ENCODE measurements around the gene ADAMTS17.

Gene ADAMTS17

DNA sequence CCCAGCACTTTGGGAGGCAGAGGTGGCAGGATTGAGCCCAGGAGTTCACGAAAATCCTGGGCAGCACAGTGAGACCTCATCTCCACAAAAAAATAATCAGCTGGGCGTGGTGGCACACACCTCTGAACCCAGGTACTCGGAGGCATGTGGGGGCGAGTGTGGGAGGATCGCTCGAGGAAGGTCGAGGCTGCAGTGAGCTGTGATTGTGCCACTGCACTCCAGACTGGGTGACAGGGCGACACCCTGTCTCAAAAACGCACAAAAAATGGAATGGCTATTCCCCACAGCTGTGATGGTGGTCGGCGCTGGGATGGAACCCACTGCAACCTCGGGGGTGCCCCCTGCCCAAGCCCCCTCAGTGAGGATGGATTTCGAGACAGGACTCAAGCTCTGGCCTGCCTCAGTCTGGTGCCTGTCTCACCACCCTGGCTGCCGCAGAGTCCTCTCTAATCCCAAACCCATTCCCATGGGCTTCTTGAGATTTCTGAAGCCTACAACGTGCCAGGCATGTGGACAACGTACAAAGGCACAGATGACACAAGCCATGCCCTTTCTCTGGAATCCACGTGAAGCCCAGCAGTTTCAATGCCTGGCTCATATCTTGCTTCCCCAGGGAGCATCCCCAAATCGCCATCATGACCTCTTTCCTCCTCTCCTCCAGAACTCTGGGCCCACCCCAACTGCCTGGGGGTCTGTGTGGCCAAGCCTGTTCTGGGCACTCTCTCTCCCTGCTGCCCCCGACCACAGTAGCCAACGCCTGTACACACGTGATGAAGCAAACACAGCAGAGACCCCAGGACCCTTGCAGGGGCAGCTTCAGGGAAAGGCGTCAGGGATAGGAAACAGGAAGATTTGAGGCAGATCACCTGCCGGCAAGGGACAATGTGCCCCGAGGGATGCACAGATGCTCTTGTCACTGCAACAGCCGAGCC lies 32.4 kb downstream of the ADAMTS17 start:
- DNase-seq, result no peak

DNA sequence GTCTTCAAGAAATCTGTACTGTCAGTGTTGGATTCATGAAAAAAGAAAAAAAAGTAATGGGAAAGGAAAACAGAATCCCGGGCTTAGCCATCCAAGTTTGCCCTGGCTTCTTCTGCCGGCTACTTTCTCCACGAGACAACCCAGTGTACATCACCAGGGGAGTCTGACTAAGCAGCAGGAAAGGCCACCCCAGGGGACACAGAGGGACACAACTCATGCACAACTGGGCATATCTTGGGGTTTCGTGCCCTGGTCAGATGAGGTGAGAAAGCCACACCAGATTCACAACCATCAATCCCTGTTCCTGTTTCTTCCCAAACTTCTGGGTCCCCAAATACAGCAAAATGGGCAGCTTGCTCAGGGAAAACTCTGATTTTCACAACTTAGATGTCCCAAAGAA lies 33.2 kb downstream of the ADAMTS17 start:
- no peak for DNase-seq

DNA sequence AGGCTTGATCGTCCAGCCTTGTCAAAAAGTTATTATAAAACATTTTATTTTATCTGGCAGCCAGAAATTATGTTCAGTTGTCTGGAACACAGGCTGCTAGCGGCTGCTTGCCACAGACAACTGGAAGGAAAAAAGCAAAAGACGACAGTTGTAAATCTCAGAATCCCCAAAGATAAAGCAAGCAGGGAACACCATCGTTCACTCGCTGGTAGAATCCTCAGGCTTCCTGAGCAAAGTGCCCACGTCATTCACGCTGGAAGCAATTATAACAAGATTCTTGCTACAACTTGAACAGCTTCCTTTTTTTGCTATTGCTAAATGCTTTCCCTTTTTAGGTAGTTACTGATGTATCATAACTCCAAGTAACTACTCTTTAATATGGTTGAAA lies 33.6 kb downstream of the ADAMTS17 start:
- DNase-seq, result no peak

DNA sequence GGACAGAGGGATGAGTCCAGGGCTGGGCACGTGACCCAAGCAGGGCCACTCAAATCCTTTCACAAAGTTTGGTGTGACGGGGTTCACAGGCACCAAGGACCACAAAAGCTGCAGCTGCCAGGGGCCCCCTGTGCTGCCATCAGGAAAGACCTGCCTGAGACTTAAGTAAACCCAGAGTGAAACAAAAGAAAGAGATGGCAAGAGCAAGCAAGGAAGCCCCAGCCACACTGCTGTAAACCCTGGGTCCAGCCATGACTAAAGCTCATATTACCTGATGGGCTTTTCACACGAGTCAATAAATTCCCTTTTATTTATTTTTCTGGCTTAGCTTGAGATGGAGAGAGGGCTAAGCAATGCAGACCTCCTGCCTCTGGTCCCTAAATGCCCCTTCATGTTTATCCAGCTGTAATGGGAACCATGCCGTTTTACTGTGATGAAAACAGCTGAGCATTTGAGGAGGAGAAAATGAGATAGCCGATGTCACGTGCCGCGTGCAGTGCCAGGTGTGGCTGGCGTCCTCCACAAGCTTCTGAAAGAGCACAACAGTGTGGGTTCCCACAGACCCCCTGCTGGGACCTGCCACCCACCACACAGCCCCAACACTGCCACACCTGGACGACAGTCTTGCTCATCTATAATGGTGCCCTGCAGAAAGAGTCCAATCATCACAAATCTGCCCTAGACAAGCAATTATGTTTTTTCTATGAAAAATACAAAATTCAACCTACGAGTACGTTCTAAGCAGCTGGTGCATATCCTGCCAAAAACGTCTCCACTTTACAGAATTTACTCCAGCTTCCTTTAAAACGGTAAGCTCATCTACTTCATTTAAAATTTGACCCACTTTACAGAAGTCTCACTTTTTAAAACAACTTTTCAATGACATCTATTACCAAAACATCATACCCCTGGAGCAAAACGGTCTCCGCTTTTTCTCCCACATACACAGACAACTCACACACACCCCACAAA lies 34.2 kb downstream of the ADAMTS17 start:
- DNase-seq, result no peak

DNA sequence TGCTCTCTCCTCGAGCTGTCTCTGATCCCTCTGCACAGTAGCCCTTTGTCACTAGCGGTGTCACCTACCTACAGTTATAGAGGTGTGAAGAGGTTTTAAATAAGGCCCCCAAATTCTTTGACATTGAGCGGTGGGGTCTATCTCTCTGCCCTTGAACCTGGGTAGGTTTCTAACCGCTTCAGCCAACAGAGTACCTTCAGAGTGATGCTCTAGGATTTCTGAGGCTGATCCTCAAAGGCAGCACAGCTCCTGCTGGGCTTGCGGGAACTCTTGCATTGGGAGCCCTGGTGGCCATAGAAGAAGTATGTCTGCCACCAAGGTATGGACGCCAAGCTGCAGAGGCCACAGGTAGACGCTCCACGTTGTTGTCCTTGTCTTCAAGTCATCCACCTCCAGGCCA lies 35.7 kb downstream of the ADAMTS17 start:
- DNase-seq, result no peak

DNA sequence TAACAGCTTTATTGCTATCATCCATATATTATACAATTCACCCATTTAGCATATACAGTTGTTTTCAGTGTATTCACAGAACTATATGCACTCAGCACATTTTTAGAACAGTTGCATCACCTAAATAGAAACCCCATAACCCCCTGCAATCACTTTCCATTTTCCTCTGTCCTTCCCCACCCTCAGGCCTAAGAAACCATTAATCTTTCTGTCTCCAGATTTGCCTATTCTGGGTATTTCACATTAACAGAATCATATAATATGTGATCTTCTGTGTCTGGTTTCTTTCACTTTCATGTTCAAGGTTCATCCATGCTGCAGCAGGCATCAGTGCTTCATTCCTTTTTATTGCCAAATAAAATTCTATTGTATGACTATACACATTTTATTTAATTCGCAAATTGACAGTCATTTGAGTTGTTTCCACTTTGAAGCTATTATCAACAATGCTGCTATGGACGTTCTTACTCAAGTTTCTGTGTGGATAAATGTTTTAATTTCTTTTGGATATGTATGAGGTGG lies 39.8 kb downstream of the ADAMTS17 start:
- no peak for DNase-seq

DNA sequence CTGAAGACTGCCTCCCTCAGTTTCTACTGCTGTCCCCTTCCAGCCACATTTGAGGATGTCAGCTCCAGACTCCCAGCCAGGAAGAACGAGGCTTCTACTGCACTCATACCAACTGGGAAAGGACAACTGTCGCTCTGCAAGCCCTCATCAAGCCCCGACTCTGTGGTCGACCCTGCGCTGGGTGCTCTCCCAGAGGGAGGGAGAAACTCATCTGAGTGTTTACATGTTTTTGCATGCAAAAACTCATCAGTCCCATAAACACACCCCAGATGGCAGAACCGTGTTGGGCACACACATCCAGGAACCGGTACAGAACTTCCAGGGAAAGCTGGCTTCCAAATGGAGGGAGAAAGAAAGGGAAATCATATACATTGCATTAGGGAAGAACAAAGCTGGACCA lies 43.5 kb downstream of the ADAMTS17 start:
- no peak for DNase-seq

DNA sequence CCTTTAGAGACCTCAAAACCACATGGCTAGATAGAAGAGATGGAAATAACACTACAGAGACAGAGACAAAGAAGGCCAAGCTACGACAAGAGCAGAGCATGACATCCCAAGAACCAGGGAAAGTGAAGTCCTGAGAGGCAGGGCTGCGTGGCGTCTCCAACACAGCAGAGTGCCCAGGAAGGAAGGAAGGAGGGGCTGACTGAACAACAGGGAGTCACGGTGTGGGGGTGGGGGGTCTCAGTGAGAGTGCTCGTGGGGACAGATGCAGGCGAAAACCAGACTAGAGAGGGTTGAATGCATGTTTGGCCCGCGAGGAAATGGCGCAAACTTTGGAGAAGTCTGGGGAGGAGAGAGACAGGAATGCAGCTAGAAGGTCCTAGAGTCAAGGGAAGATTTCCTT lies 44.0 kb downstream of the ADAMTS17 start:
- no peak for DNase-seq

DNA sequence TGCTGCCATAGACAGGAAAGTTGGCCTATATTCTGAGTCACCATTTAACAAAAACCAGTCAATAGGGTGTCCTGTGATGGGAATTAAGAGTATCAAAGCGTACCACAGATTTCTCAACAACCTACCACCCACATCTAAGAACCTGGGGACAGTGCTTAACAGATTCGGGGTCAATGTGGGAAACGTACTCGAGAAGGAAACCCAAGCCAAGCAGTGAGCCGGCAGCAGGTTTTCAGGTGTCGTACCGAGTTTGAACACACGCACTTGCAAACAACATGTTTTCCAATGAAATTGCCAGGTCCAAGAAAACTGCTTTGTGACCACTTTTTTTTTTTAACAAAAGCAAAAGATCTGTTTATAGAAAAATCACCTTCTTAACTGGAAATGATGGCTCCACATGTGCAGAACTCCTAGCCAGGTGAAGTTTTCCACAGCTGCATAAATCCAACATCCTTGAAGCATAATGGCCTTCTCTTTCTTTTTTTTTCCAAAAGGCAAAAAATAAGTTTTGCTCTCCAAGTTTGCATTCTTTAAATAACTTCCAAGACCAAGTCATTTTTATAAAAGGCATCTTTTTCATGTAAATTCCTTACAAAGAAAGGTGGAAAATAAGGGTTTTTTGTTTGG lies 45.7 kb downstream of the ADAMTS17 start:
- DNase-seq, result no peak

DNA sequence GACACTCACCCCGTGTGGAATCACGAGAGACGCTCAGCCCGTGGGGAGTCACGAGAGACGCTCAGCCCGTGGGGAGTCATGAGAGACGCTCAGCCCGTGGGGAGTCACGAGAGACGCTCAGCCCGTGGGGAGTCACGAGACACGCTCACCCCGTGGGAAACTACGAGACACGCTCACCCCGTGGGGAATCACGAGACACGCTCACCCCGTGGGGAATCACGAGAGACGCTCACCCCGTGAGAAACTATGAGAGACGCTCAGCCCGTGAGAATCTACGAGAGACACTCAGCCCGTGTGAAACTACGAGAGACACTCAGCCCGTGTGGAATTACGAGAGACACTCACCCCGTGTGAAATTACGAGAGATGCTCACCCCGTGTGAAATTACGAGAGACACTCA lies 49.8 kb downstream of the ADAMTS17 start:
- no peak for DNase-seq

DNA sequence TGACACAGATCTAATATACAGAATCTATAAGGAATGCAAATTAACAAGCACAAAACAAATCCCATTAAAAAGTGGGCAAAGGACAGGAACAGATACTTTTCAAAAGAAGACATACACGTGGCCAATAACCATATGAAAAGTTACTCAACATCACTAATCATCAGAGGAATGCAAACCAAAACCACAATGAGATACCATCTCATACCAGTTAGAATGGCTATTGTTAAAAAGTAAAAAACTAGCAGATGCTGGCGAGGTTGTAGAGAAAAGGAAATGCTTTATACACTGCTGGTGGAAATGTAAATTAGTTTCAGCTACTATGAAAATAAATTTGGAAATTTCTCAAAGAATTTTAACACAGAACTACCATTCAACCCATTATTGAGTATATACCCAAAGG lies 50.7 kb downstream of the ADAMTS17 start:
- DNase-seq, result no peak

DNA sequence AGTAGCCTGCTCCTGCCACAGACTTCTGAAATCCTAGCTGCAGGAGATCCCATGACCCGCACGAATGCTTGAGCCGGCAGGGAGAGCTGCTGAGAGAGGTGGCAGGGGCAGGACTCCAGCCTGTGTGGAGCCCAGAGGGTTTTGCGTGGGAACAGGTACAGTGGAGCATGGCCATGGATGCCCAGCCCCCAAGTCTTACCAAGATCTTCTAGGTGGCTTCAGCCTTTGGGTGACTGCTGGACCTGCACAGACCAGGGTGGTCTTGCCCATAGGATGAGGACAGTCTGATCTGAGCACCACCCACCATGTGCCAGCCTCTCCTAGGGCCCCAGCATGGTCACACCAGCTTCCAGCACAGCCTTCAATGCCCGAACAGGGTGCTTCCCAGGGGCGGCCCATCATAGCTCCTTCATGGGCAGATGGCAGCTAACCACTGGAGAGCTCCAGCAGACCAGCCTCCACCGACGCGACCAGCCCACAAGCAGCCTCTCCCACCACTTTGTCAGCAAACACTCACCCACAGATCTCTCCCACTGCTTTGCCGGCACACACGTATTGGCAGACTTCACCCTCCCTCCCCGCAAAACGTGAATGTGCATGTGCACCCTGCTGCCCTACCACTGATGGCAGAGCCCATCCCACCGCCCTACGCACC lies 56.0 kb downstream of the ADAMTS17 start:
- no peak for DNase-seq

DNA sequence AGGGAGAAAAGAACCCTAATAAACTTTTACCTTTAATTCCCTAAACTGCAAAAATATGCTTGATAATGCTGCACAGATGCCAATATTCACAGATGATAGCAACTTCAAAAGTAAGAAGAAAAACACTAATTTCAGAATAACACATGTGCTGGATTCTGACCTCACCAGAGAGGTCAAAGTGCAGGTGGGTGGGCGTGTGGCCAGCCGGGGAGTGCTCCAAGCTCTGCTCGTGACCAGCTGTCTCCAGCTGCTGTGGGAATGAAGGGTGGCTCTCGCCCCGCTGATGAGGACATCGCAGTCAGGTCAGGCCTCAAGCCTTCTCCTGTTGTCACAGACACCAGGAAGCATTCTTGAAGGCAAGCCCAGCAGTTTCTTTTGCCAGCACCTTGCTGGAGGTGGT lies 57.1 kb downstream of the ADAMTS17 start:
- no peak for DNase-seq

DNA sequence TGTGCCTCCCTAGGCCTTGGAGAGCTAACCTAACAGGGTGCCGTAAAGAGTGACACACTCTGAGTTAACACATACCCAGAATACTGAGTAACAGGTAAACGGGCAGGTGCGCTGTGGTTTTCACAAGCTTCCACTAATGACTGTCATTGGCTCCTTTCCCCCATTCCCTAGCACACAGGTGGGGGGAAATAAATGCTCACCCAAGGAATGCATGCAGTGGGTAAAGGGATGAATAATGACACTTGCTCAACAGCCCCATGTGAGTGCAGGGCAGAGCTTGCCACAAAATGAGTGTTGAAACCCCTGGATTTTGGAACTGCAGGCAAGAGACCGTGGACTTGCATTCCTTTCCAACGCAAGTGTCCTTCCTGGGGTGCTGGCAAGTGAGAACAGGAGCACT lies 57.6 kb downstream of the ADAMTS17 start:
- no peak for DNase-seq

DNA sequence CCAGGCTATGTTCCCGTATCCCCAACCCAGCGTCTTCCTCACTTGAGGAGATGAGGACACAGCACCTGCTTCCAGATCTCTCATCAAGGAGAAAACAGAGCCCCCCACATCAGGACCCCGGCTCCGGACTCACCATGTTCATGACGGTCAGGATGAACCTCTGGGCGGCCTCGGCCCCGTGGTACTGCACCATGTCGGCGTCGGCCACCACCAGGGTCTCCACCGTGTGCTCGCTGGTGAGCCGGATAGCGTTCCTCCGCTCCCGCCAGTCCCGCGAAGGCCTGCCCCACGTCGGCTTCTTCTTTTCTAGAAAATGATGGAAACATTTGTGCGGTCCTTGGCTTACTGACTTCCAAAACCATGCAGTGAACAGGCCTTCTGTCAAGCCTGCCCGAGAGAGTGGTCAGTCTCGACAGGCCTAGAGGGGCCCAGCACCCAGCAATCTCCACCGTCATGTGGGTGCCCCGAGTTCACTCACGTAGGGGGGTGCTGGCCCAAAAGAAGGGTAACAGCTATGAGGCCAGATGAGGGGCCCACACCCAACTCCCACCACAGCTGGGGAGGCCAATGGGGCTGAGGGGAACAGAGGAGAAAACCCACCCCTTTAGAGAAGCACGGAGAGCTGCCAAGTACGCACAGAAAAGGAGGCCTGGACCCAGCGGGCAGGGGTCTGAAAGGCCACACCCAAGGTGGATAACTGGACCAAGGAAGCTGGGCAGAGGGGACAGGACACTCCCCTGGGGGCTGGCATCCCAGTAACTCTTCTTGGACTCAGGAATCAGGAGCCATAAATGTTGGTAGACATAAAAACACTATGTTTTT lies 60.5 kb downstream of the ADAMTS17 start:
- no peak for DNase-seq

DNA sequence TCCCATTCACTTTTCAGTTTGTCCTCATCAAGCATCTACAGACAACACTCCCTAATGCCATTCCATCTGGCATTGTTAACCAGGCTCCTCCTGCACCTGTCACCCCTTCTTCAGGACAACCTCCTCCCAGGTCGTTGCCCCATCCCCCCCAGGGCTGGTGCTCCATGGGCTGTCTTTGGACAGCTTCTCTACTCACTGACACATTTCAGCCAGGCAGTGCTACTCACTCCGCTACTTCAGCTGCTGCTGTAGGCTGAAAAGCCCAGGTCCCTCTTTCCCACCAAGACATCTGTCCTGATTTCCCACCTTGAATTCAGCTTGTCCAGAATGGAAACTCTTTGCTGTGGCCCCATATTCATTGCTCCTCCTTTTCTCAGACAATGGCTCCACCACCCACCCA lies 61.9 kb downstream of the ADAMTS17 start:
- no peak for DNase-seq

DNA sequence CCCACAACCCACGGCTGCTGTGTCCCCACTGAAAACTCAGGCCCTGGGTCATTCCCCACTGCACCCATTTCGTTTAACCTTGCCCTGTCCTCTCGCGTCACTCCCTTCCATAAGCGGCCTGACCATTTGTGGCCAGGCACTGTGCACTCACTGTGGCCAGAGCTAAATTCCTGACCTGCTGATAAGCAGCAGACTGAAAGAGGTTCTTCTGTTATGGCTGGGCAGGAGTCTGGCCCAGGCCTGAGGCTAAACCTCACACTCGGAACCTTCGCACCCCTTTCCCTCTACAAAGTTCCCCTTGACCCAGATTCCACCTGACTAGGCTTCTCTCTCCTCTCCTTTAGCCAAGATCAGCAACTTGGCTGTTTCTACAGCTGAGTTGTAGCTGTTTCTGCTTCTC lies 62.3 kb downstream of the ADAMTS17 start:
- no peak for DNase-seq

DNA sequence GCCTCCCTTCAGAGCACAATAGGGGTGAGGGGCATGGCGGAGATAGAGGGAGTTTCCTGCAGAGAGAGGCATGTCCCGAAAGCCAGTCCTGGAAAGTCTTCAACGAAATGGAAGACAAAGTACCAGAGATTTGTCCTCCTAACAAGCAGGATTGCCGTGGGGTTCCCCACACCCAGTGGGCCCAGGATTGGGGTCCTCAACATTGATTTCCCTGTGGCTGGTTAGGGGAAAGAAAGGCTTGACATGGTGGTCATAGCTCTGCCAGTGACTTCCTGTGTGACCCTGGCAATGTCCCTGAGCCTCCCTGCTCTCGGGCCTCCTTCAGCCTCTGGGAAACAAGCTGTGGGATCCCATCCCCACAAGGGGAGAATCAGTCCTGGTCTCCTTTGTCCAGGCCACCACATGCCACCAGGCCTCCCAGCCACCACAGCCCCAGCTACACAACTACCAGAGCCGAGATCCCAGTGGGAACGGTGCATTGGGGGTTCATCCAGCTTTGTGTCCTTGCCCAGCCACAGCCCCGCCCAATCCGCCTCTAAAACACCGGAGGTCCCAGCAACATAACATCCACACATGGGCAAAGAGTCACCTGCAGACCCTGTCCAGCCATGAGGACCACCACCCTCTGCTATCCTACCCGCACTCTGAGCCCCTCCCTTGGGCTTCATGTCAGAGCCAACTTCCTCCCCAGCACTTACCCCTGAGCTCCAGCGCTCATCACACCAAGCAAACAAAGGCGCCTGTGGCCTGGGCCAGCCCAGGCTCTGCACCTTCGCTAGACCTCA lies 63.0 kb downstream of the ADAMTS17 start:
- DNase-seq, result no peak

DNA sequence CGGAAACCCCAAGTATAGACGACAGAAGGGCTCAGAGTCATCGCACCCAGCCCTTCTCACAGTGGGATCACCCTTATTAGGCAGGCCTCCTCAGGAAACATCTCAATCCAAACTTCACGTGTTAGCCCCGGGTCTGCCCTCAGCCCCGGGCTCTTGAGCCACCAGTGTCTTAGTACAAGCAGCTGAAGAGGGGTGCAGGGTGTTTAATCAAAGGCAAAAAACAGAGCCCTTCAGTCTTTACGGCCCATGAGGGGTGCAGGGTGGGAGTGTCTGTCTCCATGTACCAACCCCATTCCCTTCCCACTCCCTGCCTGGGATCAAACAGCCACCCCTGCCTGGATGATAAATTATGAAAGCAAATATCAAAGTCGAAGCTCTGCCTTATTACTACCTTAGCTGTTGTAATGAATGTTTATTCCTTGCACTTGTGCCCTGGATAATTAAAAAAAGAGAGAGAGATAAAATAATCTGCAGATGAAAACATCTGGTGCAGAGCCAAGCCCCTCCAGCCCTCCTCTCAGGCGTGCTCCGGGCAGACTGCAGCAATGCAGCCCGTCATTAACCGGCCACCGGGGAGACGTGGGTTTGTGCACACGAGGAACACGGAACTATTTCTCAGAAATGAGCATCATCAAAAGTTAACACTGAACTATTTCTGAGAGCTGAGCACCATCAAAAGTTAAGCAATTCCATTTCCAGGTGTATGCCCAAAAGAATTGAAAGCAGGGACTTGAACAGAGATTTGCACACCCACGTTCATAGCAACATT lies 64.5 kb downstream of the ADAMTS17 start:
- DNase-seq, result no peak

DNA sequence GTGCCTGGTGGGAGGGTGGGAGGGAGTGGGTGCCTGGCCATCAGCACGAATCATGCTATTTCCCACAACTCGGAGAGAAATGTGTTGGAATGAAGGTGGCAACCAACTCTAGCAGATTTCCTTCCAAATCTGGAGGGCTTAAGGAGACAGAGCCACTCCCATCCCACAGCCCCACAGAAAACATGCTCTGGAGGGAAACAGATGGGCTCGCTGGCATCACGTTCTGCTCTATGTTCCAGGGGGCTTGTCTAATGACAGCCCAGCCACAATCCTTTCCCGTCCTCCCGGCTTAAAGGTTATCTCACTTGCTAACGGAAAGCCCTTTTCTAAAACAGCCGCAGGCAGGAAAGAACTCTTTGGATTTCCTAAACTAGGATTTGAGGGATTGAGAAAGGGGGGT lies 65.3 kb downstream of the ADAMTS17 start:
- no peak for DNase-seq

All from amniotic stem cell (primary cell).